CD14-positive monocyte (primary cell): ENCODE results near the gene AFAP1L1. TPM values are rescaled to one million over a fixed set of nuclear protein-coding genes. Genes with fewer than 3 reads are reported as not detected.

Experiments used
- DNase-seq, 3 donors: peaks; one replicate each; pipeline ENCODE4 v3.0.0-alpha.2; 2011 to 2022
- H2AFZ ChIP-seq: 2 replicates; pipeline ENCODE4 v1.6.0; 2012; ENCODE audit warnings: mild to moderate bottlenecking, low read depth, low read length, inconsistent platforms; ENCODE audit not compliant: insufficient read depth, poor library complexity, severe bottlenecking
- H3K27ac ChIP-seq, 2 donors: 1 replicate in 1 of 2; 2 replicates in 1 of 2; pipeline ENCODE4 v1.5.1; 2012 to 2013; ENCODE audit warnings: low read length in 2 of 2, control low read depth in 1 of 2, inconsistent platforms in 1 of 2, low read depth in 1 of 2, mild to moderate bottlenecking in 1 of 2
- H3K27me3 ChIP-seq, 2 donors: one replicate each; pipeline versions ENCODE4 v1.6.0 to v1.6.1; 2011 to 2013; ENCODE audit warnings: low read length in 2 of 2; ENCODE audit not compliant: control insufficient read depth in 2 of 2, insufficient read depth in 2 of 2
- H3K36me3 ChIP-seq, 2 donors: replicated peaks in 1 of 2; 1 replicate in 1 of 2; 2 replicates in 1 of 2; pipeline versions ENCODE4 v1.5.1 to v1.6.1; 2012 to 2013; ENCODE audit warnings: low read length in 2 of 2, control low read depth in 1 of 2, inconsistent platforms in 1 of 2, mild to moderate bottlenecking in 1 of 2; ENCODE audit not compliant: insufficient read depth in 2 of 2, control insufficient read depth in 1 of 2
- H3K4me1 ChIP-seq, 2 donors: 1 replicate in 1 of 2; 2 replicates in 1 of 2; pipeline versions ENCODE4 v1.5.1 to v1.6.1; 2012 to 2013; ENCODE audit warnings: low read length in 2 of 2, control low read depth in 1 of 2, inconsistent platforms in 1 of 2, mild to moderate bottlenecking in 1 of 2, moderate library complexity in 1 of 2; ENCODE audit not compliant: insufficient read depth in 2 of 2, control insufficient read depth in 1 of 2
- H3K4me2 ChIP-seq: replicated peaks from 2 replicates; pipeline ENCODE3; 2012; ENCODE audit warnings: low read length, moderate library complexity, mild to moderate bottlenecking; ENCODE audit not compliant: poor library complexity, severe bottlenecking; ENCODE audit errors: extremely low read depth
- H3K4me3 ChIP-seq, 3 experiments: fragments of 200-600 bp in 1 of 3; sonication (generic) in 1 of 3; replicated peaks in 1 of 3; 1 replicate in 2 of 3; 2 replicates in 1 of 3; pipeline ENCODE4 v1.5.1; 2011 to 2013; ENCODE audit warnings: low read length in 3 of 3, mild to moderate bottlenecking in 3 of 3, control low read depth in 2 of 3, low read depth in 2 of 3, inconsistent platforms in 1 of 3, moderate library complexity in 1 of 3
- H3K79me2 ChIP-seq: 2 replicates; pipeline ENCODE4 v1.6.0; 2012; ENCODE audit warnings: mild to moderate bottlenecking, control low read depth, inconsistent platforms, low read length, moderate library complexity; ENCODE audit not compliant: insufficient read depth
- H3K9ac ChIP-seq: 2 replicates; pipeline ENCODE4 v1.6.0; 2017; ENCODE audit warnings: low read length, mild to moderate bottlenecking; ENCODE audit not compliant: insufficient read depth, poor library complexity, severe bottlenecking
- H3K9me3 ChIP-seq, 2 donors: replicated peaks in 1 of 2; 1 replicate in 1 of 2; 2 replicates in 1 of 2; pipeline versions ENCODE4 v1.5.1 to v1.6.1; 2012 to 2013; ENCODE audit warnings: low read length in 2 of 2, control low read depth in 1 of 2; ENCODE audit not compliant: control insufficient read depth in 1 of 2, insufficient read depth in 1 of 2
- H4K20me1 ChIP-seq: 2 replicates; pipeline ENCODE4 v1.6.0; 2012; ENCODE audit warnings: mild to moderate bottlenecking, low read length, control low read depth, moderate library complexity; ENCODE audit not compliant: insufficient read depth
- H3K27ac Mint-ChIP-seq, 7 donors: one replicate each; pipeline ENCODE4 v1.8.0; 2020; ENCODE audit warnings: mild to moderate bottlenecking in 7 of 7, mixed read lengths in 7 of 7, moderate library complexity in 6 of 7, inconsistent platforms in 2 of 7
- H3K27me3 Mint-ChIP-seq, 3 donors: one replicate each; pipeline ENCODE4 v1.8.0; 2021 to 2022; ENCODE audit warnings: low read depth in 3 of 3, mild to moderate bottlenecking in 3 of 3, mixed read lengths in 3 of 3, moderate library complexity in 3 of 3, inconsistent platforms in 1 of 3
- H3K36me3 Mint-ChIP-seq, 2 donors: one replicate each; pipeline ENCODE4 v1.8.0; 2020; ENCODE audit warnings: mixed read lengths in 2 of 2, inconsistent platforms in 1 of 2, mild to moderate bottlenecking in 1 of 2
- H3K4me1 Mint-ChIP-seq: one replicate; pipeline ENCODE4 v1.8.0; 2020; ENCODE audit warnings: mild to moderate bottlenecking, mixed read lengths
- H3K4me3 Mint-ChIP-seq, 2 donors: one replicate each; pipeline ENCODE4 v1.8.0; 2020; ENCODE audit warnings: mild to moderate bottlenecking in 2 of 2, mixed read lengths in 2 of 2, moderate library complexity in 1 of 2
- H3K9me3 Mint-ChIP-seq, 7 donors: one replicate each; pipeline ENCODE4 v1.8.0; 2020 to 2022; ENCODE audit warnings: mixed read lengths in 7 of 7, mild to moderate bottlenecking in 6 of 7, moderate library complexity in 6 of 7, inconsistent platforms in 2 of 7
- WGBS: methylation state at CpG from one replicate; pipeline ENCODE4 v1.1.5; 2013; ENCODE audit warnings: missing lambda C conversion rate; ENCODE audit not compliant: insufficient coverage; 5-methylcytosine and 5-hydroxymethylcytosine counted together
- intact Hi-C, 2 donors: fragments of 100-400 bp; cut with micrococcal nuclease; formaldehyde crosslinking; loops; one replicate each; pipeline versions ENCODE4 v1.15.0 to v1.15.1; 2023
- polyA plus RNA-seq, 3 donors: library from polyadenylated mRNA; depleted of rRNA in 1 of 3; unstranded in 2 of 3; stranded (reverse) in 1 of 3; fragments of 300-500 nt in 2 of 3; fragments of >200 nt in 1 of 3; fragmentation: Illumina TruSeq in 2 of 3; gene quantifications; 1 replicate in 2 of 3; 2 replicates in 1 of 3; pipeline ENCODE4 v1.2.3, GENCODE V29; 2012 to 2021
- TF ChIP-seq, protein P1 (sequence below): fragments of 200-600 bp; IDR thresholded peaks from one replicate; pipeline ENCODE4 v1.8.0; 2022; ENCODE audit warnings: antibody characterized with exemption, mild to moderate bottlenecking

AFAP1L1 gene
- polyA plus RNA-seq, 3 donors: not detected

DNA sequence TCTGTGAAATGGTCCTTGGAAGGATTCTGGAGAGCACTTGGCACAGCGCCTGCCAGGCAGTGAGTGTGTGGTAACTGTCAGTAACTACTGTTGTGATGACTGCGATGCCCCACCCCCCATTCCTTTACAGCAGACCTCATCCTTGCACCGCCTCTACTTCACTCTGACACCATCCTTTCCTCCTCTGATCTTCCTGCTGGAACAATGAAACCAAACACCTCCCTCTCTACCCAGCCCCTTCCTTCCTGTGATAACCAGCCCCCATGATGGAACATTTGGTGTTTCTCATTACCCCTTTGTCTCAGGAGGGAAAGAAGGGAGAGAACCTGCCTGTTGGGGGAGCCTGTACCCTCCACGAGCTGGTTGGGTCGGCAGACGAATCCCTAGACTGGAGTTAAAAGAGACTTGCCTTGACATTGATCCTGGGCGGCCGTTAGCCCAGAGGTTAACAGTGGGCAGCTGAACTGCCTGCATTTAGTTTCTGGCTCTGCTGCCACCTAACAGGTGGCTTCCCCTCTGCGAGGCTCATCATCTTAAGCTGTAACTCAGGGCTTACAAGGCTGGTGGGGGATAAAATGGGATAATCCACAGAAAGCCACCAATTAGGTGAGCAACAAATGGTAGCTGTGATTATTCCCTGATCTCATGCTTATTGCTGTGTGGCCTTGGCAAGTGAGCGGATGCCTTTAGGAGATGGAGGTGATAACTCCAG is 39.4 kb downstream of the AFAP1L1 start:
- no peak overlapping the region for H2AFZ ChIP-seq
- H3K4me1 ChIP-seq: no peaks in the 10 kb centered on the region
- TF ChIP-seq, protein P1, sequence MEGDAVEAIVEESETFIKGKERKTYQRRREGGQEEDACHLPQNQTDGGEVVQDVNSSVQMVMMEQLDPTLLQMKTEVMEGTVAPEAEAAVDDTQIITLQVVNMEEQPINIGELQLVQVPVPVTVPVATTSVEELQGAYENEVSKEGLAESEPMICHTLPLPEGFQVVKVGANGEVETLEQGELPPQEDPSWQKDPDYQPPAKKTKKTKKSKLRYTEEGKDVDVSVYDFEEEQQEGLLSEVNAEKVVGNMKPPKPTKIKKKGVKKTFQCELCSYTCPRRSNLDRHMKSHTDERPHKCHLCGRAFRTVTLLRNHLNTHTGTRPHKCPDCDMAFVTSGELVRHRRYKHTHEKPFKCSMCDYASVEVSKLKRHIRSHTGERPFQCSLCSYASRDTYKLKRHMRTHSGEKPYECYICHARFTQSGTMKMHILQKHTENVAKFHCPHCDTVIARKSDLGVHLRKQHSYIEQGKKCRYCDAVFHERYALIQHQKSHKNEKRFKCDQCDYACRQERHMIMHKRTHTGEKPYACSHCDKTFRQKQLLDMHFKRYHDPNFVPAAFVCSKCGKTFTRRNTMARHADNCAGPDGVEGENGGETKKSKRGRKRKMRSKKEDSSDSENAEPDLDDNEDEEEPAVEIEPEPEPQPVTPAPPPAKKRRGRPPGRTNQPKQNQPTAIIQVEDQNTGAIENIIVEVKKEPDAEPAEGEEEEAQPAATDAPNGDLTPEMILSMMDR: no peak
- no peak overlapping the region for H3K27ac ChIP-seq
- no peaks in the 10 kb centered on the region for H3K79me2 ChIP-seq
- no peaks in the 10 kb centered on the region for H4K20me1 ChIP-seq
- H3K27ac Mint-ChIP-seq: no peak overlapping the region
- no peak overlapping the region for H3K4me3 ChIP-seq
- no peak overlapping the region for H3K4me3 Mint-ChIP-seq
- peaks cover 0 to 8% (median 0%) of the 10 kb centered on the region in 3 donors for H3K27me3 Mint-ChIP-seq
- H3K27me3 ChIP-seq: no peaks in the 10 kb centered on the region
- DNase-seq: no peak
- no peaks in the 10 kb centered on the region for H3K9me3 Mint-ChIP-seq
- H3K4me1 Mint-ChIP-seq: peaks cover 7% of the 10 kb centered on the region
- H3K36me3 ChIP-seq: no peaks in the 10 kb centered on the region
- intact Hi-C loops: no loop called here
- no peak overlapping the region for H3K4me2 ChIP-seq
- no peaks in the 10 kb centered on the region for H3K36me3 Mint-ChIP-seq
- WGBS: 59% methylated on average over 8 of the region's 10 CpGs
- no peaks in the 10 kb centered on the region for H3K9me3 ChIP-seq
- no peak overlapping the region for H3K9ac ChIP-seq

DNA sequence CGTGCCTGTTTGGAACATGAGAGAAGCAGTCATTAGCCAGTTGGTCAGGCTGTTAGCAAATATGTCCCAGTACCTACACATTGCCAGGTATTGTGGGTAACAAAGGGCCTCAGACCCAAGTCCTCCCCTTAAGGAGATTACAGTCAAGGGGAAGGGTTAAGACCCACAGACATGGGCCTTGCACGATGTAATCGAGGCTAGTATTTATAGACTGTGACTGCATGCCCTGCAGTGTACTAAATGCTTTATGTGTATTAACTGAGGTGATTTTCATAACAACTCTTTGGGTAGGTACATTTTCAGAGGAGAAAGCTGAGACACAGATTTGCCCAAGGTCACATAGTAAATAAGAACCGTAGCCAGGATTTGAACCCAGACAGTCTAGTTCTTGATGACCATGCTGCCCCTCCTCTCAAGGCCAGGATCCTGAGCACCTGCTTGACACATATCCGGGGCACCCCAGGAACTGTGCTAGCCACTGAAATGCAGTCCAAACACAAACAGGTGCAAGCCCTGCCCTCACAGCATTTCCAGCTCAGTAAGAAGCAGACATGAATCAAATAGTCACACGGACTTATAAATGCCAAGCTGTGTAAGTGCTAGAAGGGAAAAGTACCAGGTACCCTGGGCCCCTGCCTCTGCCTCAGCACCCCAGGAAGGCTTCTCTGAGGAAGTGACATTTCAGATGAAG is 41.6 kb downstream of the AFAP1L1 start:
- Histone ChIP-seq H3K9me3 (no peaks in the 10 kb centered on the region), H3K9ac (no peak overlapping the region), H2AFZ (no peak overlapping the region), H3K36me3 (no peaks in the 10 kb centered on the region), H3K27ac (no peak overlapping the region), H3K79me2 (no peaks in the 10 kb centered on the region), H4K20me1 (no peaks in the 10 kb centered on the region), H3K4me1 (no peaks in the 10 kb centered on the region), H3K4me2 (no peak overlapping the region), H3K4me3 (no peak overlapping the region), H3K27me3 (no peaks in the 10 kb centered on the region)
- DNase-seq: no peak
- Mint-ChIP-seq H3K9me3 (no peaks in the 10 kb centered on the region), H3K27ac (no peak overlapping the region), H3K4me3 (no peak overlapping the region), H3K36me3 (no peaks in the 10 kb centered on the region), H3K4me1 (peaks cover 7% of the 10 kb centered on the region), H3K27me3 (peaks cover 0 to 6% (median 0%) of the 10 kb centered on the region in 3 donors)
- 89% methylated on average over 5 of the region's 6 CpGs for WGBS
- TF ChIP-seq, protein P1: no peak
- intact Hi-C loops: no loop called here
